Measurements from ENCODE around the gene ACSM5.

DNA sequence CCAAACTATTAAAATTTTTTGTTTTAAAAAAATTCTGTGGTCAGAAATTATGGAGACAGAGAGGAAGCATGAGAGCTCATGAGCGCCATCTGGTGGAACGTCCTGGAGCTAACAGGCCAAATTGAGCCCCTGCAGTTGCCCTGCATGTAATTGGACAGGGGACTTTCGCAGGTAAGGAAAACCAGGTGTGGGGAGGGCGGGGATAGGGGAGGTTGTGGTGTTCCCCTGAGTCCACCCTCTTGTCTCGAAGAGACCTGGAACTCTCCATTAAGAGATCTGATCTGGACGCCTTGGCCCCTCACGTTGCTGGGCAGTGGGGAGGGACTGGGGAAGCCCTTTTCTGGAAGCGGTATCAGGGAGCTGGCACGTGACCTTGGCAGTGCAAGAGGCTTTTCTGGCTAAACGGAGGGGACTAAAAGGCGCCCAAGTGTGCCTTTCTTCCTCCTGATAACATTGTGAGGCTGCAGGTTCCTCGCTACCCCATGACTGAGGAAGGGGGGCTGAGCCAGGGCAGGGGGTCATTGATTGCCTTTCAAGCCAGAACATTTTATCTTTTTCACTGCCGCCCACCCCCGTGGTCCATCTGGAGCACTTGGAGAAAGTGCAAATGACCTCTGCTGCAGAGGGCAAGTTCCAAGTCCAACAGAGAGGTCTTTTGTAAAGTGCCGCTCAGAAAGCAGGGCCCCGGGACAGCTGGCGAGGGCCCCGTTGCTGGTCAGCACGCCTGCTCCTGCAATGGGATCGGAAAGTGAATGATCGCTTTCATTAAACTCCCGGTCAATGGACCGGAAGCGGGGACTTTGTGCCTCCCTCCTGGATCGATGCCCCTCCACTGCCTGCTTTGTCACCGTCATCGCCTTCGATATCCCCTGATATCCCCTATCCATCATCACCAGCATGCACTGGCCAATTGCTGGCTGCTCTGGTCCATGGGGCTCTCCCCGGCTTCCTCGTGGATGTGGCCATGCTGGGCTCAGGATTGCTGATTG is 23.2 kb upstream of the ACSM5 start:
- no peak for TF ChIP-seq BACH2 (CRISPR knock-in tag; IDR thresholded peaks at IDR 0.05; ENCODE audit: borderline replicate concordance)
- TF ChIP-seq, protein P1, sequence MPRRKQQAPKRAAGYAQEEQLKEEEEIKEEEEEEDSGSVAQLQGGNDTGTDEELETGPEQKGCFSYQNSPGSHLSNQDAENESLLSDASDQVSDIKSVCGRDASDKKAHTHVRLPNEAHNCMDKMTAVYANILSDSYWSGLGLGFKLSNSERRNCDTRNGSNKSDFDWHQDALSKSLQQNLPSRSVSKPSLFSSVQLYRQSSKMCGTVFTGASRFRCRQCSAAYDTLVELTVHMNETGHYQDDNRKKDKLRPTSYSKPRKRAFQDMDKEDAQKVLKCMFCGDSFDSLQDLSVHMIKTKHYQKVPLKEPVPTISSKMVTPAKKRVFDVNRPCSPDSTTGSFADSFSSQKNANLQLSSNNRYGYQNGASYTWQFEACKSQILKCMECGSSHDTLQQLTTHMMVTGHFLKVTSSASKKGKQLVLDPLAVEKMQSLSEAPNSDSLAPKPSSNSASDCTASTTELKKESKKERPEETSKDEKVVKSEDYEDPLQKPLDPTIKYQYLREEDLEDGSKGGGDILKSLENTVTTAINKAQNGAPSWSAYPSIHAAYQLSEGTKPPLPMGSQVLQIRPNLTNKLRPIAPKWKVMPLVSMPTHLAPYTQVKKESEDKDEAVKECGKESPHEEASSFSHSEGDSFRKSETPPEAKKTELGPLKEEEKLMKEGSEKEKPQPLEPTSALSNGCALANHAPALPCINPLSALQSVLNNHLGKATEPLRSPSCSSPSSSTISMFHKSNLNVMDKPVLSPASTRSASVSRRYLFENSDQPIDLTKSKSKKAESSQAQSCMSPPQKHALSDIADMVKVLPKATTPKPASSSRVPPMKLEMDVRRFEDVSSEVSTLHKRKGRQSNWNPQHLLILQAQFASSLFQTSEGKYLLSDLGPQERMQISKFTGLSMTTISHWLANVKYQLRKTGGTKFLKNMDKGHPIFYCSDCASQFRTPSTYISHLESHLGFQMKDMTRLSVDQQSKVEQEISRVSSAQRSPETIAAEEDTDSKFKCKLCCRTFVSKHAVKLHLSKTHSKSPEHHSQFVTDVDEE (CRISPR knock-in tag; IDR thresholded peaks at IDR 0.05): no peak
- no peak for TF ChIP-seq CSDC2 (CRISPR knock-in tag; IDR thresholded peaks at IDR 0.05)
- TF ChIP-seq RARB (CRISPR knock-in tag; IDR thresholded peaks at IDR 0.05): no peak
- TF ChIP-seq, protein P2, sequence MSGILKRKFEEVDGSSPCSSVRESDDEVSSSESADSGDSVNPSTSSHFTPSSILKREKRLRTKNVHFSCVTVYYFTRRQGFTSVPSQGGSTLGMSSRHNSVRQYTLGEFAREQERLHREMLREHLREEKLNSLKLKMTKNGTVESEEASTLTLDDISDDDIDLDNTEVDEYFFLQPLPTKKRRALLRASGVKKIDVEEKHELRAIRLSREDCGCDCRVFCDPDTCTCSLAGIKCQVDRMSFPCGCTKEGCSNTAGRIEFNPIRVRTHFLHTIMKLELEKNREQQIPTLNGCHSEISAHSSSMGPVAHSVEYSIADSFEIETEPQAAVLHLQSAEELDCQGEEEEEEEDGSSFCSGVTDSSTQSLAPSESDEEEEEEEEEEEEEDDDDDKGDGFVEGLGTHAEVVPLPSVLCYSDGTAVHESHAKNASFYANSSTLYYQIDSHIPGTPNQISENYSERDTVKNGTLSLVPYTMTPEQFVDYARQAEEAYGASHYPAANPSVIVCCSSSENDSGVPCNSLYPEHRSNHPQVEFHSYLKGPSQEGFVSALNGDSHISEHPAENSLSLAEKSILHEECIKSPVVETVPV (CRISPR knock-in tag; IDR thresholded peaks at IDR 0.05): no peak
- TF ChIP-seq, protein P3, sequence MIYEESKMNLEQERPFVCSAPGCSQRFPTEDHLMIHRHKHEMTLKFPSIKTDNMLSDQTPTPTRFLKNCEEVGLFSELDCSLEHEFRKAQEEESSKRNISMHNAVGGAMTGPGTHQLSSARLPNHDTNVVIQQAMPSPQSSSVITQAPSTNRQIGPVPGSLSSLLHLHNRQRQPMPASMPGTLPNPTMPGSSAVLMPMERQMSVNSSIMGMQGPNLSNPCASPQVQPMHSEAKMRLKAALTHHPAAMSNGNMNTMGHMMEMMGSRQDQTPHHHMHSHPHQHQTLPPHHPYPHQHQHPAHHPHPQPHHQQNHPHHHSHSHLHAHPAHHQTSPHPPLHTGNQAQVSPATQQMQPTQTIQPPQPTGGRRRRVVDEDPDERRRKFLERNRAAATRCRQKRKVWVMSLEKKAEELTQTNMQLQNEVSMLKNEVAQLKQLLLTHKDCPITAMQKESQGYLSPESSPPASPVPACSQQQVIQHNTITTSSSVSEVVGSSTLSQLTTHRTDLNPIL (CRISPR knock-in tag; IDR thresholded peaks at IDR 0.05; ENCODE audit: low read depth): no peak
- TF ChIP-seq ZC3H10 (CRISPR knock-in tag; IDR thresholded peaks at IDR 0.05): no peak
- no peak for TF ChIP-seq ARNTL (CRISPR knock-in tag; IDR thresholded peaks at IDR 0.05; ENCODE audit: borderline replicate concordance, low read depth)
- no peak for TF ChIP-seq TOX (CRISPR knock-in tag; IDR thresholded peaks at IDR 0.05; ENCODE audit: borderline replicate concordance)
- no peak for TF ChIP-seq ZFP3 (CRISPR knock-in tag; IDR thresholded peaks at IDR 0.05)
- TF ChIP-seq, protein P4, sequence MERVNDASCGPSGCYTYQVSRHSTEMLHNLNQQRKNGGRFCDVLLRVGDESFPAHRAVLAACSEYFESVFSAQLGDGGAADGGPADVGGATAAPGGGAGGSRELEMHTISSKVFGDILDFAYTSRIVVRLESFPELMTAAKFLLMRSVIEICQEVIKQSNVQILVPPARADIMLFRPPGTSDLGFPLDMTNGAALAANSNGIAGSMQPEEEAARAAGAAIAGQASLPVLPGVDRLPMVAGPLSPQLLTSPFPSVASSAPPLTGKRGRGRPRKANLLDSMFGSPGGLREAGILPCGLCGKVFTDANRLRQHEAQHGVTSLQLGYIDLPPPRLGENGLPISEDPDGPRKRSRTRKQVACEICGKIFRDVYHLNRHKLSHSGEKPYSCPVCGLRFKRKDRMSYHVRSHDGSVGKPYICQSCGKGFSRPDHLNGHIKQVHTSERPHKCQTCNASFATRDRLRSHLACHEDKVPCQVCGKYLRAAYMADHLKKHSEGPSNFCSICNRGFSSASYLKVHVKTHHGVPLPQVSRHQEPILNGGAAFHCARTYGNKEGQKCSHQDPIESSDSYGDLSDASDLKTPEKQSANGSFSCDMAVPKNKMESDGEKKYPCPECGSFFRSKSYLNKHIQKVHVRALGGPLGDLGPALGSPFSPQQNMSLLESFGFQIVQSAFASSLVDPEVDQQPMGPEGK (CRISPR knock-in tag; IDR thresholded peaks at IDR 0.05; ENCODE audit: borderline replicate concordance): no peak

Data from SK-N-SH treated with all-trans-retinoic acid at 6 μM for 48 hours (cell line).